Progenitor cell of endocrine pancreas (in vitro differentiated cells): ENCODE results near the gene NPNT. TPM values are rescaled to one million over a fixed set of nuclear protein-coding genes. Genes with fewer than 3 reads are reported as not detected.
A peak's percentile ranks its signal among the peaks of the same experiment; 100 is the strongest.

ENCODE experiments used
- DNase-seq: peaks from one replicate; pipeline ENCODE4 v3.0.0; 2021; ENCODE audit warnings: low spot score; ENCODE audit not compliant: unreplicated experiment
- H3K27ac Mint-ChIP-seq: 2 replicates; pipeline ENCODE4 v1.8.0; 2021; ENCODE audit warnings: mild to moderate bottlenecking, moderate library complexity, mixed read lengths
- H3K27me3 Mint-ChIP-seq: 2 replicates; pipeline ENCODE4 v1.8.0; 2021; ENCODE audit warnings: mixed read lengths
- H3K36me3 Mint-ChIP-seq: 2 replicates; pipeline ENCODE4 v1.8.0; 2022; ENCODE audit warnings: mixed read lengths; ENCODE audit not compliant: insufficient read depth
- H3K4me1 Mint-ChIP-seq: 2 replicates; pipeline ENCODE4 v1.8.0; 2021; ENCODE audit warnings: low read depth, mixed read lengths
- H3K4me3 Mint-ChIP-seq: 2 replicates; pipeline ENCODE4 v1.8.0; 2021; ENCODE audit warnings: low read depth, mild to moderate bottlenecking, moderate library complexity, mixed read lengths
- H3K9me3 Mint-ChIP-seq: 2 replicates; pipeline ENCODE4 v1.8.0; 2021; ENCODE audit warnings: low read depth, mixed read lengths
- CTCF ChIP-seq: fragments of 200-600 bp; sonication (generic); IDR thresholded peaks from one replicate; pipeline ENCODE4 v1.5.0; 2021; ENCODE audit warnings: antibody characterized with exemption, mild to moderate bottlenecking; ENCODE audit not compliant: unreplicated experiment
- total RNA-seq: library from RNA; stranded (reverse); gene quantifications from 2 replicates; pipeline ENCODE4 v1.2.1, GENCODE V29; 2021

NPNT gene
- total RNA-seq, 1 donor from 2014 or later: 7.6 TPM

- Mint-ChIP-seq H3K27ac (no peak overlapping the region), H3K4me1 (peaks cover 2% of the 10 kb centered on the region), H3K9me3 (peaks cover 7% of the 10 kb centered on the region), H3K4me3 (no peak overlapping the region), H3K27me3 (no peaks in the 10 kb centered on the region), H3K36me3 (peaks cover 6% of the 10 kb centered on the region)
- no peak for TF ChIP-seq CTCF
- no peak for DNase-seq
These were observed 51.5 kb downstream of the NPNT start for GRCh38 chr4:105946771-105947170.

GRCh38 chr4:105950701-105951100, 55.4 kb downstream of the NPNT start:
- no peak for DNase-seq
- Mint-ChIP-seq H3K9me3 (peaks cover 7% of the 10 kb centered on the region), H3K27ac (no peak overlapping the region), H3K4me1 (peaks cover 3% of the 10 kb centered on the region), H3K36me3 (peaks cover 6% of the 10 kb centered on the region), H3K27me3 (no peaks in the 10 kb centered on the region), H3K4me3 (no peak overlapping the region)
- TF ChIP-seq CTCF: no peak

GRCh38 chr4:105951198-105951597, 55.9 kb downstream of the NPNT start:
- Mint-ChIP-seq H3K27ac (no peak overlapping the region), H3K36me3 (peaks cover 5% of the 10 kb centered on the region), H3K4me3 (no peak overlapping the region), H3K9me3 (peaks cover 6% of the 10 kb centered on the region), H3K27me3 (no peaks in the 10 kb centered on the region), H3K4me1 (peaks cover 3% of the 10 kb centered on the region)
- no peak for DNase-seq
- no peak for TF ChIP-seq CTCF

- Mint-ChIP-seq H3K36me3 (no peaks in the 10 kb centered on the region), H3K27me3 (no peaks in the 10 kb centered on the region), H3K4me3 (no peak overlapping the region), H3K9me3 (no peaks in the 10 kb centered on the region), H3K27ac (no peak overlapping the region), H3K4me1 (peaks cover 9% of the 10 kb centered on the region)
- no peak for TF ChIP-seq CTCF
- DNase-seq: no peak
These were observed 57.3 kb downstream of the NPNT start for GRCh38 chr4:105952591-105952990.

- DNase-seq: no peak
- H3K4me3 Mint-ChIP-seq: no peak overlapping the region
- no peaks in the 10 kb centered on the region for H3K27me3 Mint-ChIP-seq
- H3K4me1 Mint-ChIP-seq: peaks cover 15% of the 10 kb centered on the region
- no peak overlapping the region for H3K27ac Mint-ChIP-seq
- H3K36me3 Mint-ChIP-seq: no peaks in the 10 kb centered on the region
- no peaks in the 10 kb centered on the region for H3K9me3 Mint-ChIP-seq
- TF ChIP-seq CTCF: no peak
These were observed 61.3 kb downstream of the NPNT start for GRCh38 chr4:105956569-105956968.

- Mint-ChIP-seq H3K4me1 (peaks cover 14% of the 10 kb centered on the region), H3K27ac (peak overlapping the region; percentile 41), H3K36me3 (no peaks in the 10 kb centered on the region), H3K4me3 (peak overlapping the region; percentile 1), H3K9me3 (no peaks in the 10 kb centered on the region), H3K27me3 (no peaks in the 10 kb centered on the region)
- DNase-seq: no peak
- TF ChIP-seq CTCF: no peak
These were observed 62.4 kb downstream of the NPNT start for GRCh38 chr4:105957680-105958079.
